Skin epidermis (tissue), 12 donors: ENCODE measurements around the gene NR6A1.

Experiments used
- H3K27ac ChIP-seq, 21 experiments: fragments of 200-600 bp; sonication (generic) in 11 of 21; one replicate each; pipeline ENCODE4 v1.5.0; 2020; ENCODE audit warnings: mild to moderate bottlenecking in 3 of 21, inconsistent platforms in 2 of 21, moderate library complexity in 2 of 21
- H3K4me3 ChIP-seq, 7 experiments: fragments of 200-600 bp; sonication (generic) in 2 of 7; one replicate each; pipeline ENCODE4 v1.5.0; 2020; ENCODE audit warnings: inconsistent platforms in 2 of 7, mild to moderate bottlenecking in 2 of 7, moderate library complexity in 1 of 7

NR6A1 gene

DNA sequence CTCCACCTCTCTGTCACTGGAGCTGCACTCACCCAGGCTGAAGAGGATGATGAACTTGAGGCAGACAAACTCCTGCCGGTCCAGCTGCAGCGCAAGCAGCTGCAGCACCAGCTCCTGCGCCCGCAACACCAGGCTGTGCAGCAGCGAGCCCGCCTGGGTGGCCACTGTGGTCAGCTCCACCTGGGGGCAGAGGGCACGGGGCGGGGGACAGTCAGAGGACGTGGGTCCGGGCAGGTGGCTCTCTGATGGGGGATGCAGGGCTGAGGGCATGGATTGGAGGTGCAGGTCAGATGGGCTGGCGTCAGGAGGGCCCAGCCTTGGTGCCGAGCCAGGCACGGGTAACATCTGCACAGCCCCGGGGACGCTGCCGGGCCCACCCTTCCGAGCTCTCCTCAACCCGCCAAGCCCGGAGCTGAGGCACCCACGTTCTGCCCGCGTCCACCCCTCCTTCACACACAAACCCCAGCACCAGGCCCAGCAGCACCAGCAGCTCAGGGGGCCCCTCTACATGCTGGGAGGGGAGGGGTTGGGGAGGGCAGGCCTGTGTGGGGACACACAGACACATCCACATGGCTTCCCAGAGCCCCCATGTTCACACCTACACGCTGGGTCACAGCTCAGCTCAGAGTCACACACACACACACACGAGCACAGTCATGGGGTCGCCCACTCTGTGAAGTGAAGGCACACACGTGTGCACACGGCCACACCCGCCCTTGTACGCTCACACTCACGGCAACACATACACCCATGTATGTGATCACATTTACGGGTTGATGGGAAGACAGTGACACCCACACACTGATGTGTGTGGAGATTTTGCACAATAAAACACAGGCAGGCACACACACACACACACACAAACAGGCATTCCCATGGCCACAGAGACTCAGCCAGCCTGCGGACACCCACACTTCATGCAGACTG, 279.8 kb downstream of the NR6A1 start:
- H3K4me3 ChIP-seq: no peak overlapping the region
- no peak overlapping the region for H3K27ac ChIP-seq

DNA sequence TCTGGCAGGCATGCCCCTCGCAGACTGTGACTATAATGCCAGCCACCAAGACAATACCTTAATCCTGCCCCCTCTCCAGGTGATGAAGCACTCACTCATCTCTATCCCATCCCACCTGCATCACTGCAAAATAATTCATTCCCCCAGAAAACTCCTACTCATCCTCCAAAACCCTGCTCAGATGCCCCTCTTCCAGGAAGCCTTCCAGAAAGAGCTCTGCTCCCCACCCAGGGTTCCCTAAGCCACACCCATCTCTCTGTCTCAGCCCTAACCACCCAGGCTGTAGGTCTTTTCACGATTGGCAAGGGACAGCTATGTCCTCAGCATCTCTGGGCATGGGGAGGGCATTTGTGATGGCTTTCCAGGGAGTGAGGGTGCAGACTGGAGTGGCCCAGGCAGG, 281.1 kb downstream of the NR6A1 start:
- no peak overlapping the region for H3K27ac ChIP-seq
- no peak overlapping the region for H3K4me3 ChIP-seq

DNA sequence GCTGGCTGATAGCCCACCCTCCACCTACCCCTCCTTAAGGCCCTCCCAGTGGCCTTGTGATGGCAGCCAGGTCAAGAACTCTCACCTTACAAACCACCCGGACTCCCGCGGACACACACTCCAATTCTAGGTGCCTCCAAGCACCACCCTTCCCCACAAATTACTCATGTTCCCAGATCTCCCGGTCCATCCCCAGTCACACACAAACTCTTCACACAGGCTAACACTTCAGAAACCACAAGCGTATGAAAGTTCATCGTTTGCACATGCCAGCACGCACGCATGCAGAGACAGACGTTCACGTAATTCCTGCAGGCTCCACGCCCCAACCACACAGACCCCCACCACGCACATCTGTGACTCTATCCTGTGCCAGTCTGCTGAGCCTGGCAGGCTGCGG, 281.9 kb downstream of the NR6A1 start:
- Histone ChIP-seq H3K4me3 (no peak overlapping the region), H3K27ac (no peak overlapping the region)

DNA sequence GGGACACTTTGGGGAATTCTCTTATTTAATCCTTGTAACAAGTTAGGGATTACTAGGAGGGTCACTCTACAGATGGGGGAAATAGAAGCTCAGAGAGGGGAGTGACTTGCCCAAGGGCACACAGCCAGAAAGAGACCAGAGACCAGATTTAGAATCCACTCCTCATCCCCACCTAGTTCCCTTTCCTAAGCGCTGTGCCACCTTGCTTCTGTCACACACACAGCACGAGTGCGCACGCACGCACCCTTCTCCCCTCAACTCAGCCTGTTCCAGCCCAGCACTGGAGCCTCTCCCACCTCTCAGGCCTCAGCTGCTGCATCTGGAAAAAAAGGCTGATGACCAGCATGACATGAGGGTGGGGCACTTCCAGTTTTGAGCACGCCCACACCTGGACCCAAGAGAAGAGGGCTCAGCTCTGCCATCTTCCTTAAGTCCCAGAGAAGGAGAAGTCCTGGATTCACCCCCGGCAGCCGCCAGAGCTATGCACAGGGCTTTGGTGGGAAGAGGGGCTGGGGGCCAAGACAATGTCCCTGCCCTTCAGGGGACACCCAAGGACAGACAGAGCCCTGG, 282.4 kb downstream of the NR6A1 start:
- H3K4me3 ChIP-seq: no peak overlapping the region
- H3K27ac ChIP-seq: no peak overlapping the region

DNA sequence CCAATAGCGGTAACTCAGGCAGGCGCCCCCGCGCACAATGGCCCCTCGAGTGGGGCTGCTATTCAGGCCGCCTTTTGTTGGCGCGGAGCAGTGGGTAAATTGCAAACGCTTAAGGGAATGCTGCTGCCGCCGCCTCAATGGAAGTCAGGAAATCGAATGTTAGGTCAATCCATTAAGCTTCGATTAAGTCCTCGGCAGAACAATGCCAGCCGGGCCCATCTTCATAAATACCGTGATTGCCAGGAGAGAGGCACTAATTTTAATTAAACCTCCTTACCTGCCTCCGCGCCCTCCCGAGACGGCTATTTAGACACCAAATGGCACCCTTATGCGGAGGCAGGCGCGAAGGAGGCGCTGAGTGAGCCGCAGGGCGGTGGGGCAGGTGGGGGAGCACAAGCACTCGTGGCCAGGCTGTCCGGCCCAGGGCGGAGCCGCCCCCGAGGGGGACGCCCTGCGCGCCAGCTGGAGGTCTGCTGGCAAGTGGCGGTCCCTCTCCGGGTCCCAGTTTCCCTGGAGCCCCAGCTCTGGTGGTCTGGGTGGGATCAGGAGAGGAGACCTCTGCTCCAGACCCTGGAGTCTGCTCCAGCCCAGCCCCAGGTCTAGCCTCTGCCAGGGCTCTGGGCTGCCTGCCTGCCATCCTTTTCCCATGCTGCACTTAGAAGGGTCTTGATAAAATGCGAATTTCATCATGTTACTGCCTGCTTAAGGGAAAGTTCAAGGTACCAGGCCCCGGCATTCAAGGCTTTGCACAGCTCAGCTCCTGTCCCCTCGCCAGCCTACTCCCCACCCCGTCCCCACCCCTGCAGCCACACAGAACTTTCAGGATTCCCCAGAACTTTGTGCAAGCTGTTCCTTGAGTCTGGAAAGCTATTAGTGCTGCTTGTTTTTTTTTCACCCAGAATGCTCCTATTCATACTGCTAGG, 283.6 kb downstream of the NR6A1 start:
- no peak overlapping the region for H3K4me3 ChIP-seq
- H3K27ac ChIP-seq: no peak overlapping the region

DNA sequence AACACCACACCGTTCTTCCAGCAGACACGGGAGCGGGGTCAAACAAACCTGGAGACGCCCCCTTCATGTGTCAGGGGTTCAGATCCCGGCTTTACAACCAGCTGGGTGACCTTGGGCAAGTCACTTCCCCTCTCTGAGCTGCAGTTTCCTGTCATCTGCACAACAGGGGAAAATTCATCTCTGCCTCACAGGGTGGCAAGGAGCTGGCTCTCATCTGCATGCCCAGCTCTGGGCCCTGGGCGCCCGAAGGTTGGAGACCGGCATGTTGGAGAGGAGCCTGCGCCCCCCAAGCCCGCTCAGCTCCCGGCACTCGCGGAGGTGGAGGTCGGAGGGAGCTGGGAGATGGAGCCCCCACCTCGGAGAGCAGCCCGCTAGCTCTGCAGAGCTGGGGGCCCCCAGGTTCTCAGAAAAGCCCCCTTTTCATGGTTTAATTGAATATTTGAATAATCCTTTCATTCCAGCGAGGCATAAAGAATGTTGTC, 284.3 kb downstream of the NR6A1 start:
- H3K4me3 ChIP-seq: no peak overlapping the region
- no peak overlapping the region for H3K27ac ChIP-seq

DNA sequence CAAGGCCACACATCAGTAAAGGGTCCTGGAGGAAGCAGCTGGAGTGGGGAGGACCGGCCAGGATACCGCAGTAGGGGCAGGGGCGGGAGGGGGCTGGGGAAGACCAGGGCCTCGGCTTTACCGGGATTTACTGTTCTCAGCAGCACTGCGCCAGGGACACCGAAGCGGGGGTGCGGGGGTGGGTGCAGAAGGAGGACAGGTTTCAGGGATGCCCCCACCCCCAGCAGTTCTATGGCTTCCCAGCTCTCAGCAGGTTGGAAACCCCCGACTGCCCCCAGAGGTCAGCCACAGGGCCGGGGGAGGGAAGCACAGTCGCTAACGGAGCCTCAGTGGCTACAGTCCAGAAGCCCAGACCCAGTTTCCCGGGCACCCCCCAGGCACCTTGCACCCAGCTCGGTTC, 285.2 kb downstream of the NR6A1 start:
- no peak overlapping the region for H3K4me3 ChIP-seq
- H3K27ac ChIP-seq: no peak overlapping the region

DNA sequence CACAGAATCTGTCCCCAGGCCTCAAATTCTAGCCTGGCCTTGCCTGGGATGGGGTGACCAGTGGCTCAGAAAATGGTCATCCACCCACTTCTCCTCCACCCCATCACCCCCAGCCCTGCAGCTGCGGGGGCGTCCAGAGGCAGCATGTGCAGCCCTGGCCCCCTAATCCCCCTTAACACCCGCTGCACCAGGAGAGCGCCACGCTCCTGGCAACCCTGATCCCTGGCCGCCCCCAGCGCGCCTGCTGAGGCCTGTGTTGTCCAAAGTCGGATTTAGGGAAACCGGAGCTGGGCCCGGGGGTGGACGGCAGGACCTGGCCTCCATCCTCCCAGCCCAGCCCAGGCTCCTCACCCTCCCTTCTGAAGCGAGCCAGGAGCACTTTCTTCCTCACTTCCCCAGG, 285.9 kb downstream of the NR6A1 start:
- Histone ChIP-seq H3K27ac (no peak overlapping the region), H3K4me3 (no peak overlapping the region)

DNA sequence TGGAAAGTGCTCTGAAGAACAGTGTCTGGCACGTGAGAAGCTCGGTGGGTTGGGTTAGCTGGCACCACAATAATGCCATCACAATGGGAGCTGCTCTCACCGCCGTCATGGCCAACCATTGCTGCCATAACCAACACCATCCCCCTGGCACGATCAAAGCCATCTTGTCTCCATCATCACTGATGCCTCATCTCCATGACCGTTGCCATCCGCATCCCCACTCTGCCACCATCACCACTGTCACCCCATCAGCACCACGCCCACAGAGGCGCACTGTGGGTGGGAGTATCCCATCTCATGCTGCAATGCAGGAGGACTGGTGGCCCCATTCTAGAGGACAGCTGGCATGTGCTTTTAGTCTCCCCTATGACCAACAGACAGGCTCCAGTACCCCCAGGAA, 287.6 kb downstream of the NR6A1 start:
- Histone ChIP-seq H3K4me3 (no peak overlapping the region), H3K27ac (no peak overlapping the region)

DNA sequence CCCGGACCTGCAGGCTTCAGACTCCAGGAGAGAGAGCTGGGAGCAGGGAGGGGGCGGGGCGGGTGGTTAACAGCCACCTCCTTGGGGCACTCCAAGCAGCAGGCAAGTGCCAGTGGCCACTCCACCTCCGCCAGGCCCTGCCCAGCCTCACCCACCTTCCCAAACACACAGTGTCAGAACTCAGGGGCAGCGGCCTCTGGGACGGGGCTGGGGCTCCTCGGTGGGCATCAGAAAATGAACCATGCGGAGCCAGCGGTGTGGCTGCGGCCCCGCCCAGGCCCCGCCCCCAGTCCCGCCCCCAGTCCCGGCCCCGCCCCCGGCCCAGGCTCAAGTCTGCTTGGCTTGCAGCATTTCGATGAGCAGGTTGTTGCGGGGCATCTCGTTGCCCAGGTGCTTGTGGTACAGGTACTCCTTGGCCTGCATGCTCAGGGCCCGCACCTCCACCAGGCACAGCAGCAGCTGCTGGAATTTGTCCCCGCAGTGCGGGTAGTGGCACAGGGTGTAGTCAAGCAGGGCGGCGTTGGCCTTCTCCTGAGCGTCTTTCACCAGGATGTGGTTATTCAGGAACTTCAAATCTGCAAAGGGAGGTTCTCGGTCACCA, 288.6 kb downstream of the NR6A1 start:
- Histone ChIP-seq H3K4me3 (no peak overlapping the region), H3K27ac (no peak overlapping the region)

DNA sequence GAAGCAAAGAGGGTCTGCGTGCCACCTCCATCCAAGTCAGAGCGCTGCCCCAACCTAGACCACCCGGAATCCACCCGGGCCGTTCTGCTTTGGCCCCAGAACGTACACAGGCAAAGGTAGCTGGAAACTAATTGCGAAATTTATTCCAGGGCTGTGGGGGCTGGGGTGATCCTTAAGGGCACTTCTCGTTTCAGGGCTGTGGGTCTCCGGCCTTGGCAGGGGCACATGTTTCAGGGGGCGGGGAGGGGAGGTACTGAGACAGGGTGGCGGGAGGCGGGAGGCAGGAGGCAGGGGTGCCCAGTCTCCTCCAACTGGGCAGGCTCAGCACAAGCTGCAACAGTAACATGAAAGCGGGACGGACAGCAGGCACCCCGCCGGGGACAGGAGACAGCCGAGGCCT, 290.0 kb downstream of the NR6A1 start:
- Histone ChIP-seq H3K27ac (no peak overlapping the region), H3K4me3 (no peak overlapping the region)

DNA sequence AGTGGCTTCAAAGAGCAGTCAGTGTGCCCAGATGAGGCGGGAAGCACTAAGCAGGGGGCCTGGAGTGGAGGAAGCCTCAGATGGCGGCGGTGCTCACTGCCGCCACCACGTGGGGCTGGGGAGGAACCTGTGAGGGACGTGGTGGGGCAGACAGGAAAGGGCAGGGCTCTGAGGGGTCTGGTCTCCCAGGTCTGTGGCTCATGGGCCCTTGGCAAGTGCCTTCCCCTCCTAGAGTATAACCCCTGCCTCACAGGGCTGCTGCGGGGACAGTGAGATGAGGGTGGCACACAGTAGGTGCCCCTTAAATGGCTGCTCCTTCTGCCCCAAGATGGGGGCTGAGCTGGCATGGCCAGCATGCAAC, 290.5 kb downstream of the NR6A1 start:
- Histone ChIP-seq H3K4me3 (no peak overlapping the region), H3K27ac (no peak overlapping the region)

DNA sequence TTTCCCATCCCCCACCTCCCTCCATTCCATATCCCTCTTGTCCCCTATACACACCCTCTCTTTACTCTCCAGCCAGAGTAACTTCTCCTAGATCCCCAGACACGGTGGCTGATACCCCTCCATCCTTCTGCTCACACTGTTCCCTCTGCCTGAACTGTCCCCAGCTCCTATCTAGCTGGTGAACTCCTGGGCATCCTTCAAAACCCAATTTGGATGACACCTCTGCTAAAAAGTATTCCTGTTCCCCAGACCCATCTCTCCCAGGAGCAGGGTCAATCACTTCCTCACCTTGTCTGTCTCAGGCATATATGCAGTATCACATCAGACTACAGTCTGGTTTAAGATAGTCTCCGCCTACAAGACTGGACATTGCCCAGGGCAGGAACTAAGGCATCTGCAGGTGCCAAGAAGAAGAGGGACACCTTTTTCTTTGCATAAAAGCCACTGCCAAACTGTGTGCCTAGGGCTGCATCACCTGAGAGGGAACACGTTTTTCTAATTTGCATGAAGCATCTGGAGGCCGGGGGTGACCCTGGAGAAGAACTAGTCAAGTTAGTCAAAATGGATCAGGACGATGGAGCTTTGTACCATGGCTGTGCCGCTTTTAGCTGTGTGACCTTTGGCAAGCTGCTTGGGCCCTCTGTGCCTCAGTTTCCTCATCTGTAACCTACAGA, 291.0 kb downstream of the NR6A1 start:
- H3K27ac ChIP-seq: no peak overlapping the region

DNA sequence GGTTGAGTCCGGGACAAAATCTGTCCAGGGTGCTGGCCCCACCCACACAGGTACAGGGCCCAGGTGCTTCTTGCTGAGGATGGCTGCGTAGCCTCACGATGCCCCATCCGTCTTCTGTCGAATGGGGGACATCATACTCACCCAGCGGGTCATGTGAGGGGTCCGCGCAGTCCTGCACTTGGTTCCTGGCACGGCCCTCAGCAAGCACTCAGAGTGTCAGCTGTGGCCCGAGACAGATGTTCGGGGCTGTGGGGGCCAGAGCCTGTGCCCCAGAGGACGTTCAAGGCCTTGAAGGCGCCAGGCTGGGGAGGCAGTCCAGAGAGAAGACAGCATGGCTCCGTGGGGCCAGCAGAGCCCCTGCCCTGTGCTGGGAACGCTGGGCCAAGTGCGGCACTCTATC, 291.7 kb downstream of the NR6A1 start:
- no peak overlapping the region for H3K4me3 ChIP-seq
- no peak overlapping the region for H3K27ac ChIP-seq

More for the DNA sequence above, 291.0 kb downstream of the NR6A1 start:
- no peak overlapping the region for H3K4me3 ChIP-seq

DNA sequence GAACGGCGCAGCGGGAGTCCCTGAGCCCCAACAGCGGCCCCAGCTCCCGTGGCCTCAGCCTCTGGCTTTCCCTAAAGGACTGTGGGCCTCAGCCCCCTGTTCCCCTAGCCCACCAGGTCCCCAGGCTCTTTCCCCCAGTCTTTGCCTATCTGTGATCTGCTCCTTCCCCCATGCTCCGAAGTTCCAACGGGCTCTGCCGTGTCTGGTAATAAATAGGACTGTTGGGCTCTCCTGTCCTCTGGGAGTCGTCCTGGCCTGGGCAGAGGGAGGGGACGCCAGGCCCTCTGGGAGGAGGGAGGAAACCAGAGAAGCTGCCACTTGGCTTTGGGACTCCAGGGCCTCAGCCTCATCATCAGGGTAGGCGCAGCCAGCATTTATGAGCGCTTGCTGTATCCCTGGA, 292.8 kb downstream of the NR6A1 start:
- no peak overlapping the region for H3K27ac ChIP-seq
- no peak overlapping the region for H3K4me3 ChIP-seq

DNA sequence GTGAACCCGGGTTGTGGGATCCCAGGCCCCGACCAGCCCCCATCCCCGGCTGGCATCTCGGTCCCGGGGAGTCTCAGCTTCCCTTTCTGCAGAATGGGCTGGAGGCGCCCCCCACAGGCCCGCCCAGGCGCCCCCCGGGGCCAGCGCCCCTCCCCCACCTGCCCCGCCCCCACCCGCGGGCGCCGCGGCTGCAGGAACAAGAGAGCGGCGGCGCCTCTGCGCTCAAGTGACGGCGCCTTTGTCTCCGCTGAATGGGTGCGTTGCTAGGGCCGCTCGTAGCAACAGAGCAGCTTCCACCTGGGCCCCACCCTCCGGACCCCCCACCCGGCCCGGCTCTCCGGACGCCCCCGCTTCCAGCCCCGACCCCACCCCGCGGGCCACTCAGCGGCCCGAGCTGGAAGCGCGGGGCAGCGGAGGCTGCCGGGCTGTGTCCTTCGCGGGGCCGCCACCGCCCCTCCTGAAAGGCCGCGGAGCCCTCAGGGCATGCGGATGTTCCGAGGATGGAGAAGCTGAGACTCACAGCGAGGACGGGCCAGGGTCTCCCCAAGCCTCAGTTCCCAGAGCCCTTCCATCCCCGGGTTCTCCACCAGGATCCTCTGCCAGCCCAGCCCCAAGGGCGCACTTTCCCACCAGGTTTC, 293.3 kb downstream of the NR6A1 start:
- H3K4me3 ChIP-seq: peak overlapping the region in 2 of 7 experiments; percentile 3 to 9
- no peak overlapping the region for H3K27ac ChIP-seq

DNA sequence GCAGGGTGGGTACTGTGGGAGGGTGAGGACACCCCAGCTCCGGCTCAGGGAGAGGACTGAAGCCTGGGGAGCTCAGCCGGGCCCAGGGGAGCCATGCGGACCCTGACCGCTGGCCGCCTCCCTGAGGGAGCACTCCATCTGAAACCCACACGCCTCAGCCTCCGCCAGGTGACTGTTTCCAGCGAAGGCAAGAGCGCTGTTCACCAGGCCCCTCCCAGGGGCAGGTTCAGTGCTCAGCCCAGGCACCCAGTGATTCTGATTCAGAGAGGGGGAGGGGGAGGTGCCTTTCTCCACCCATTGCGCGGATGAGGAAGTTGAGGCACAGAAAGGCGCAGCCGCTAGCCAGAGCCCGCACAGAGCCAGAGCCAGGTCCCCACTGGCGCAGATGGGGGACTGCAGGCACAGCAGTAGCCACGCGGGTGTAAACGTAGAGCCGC, 293.9 kb downstream of the NR6A1 start:
- no peak overlapping the region for H3K27ac ChIP-seq
- H3K4me3 ChIP-seq: peak overlapping the region in 2 of 7 experiments; percentile 3 to 9

DNA sequence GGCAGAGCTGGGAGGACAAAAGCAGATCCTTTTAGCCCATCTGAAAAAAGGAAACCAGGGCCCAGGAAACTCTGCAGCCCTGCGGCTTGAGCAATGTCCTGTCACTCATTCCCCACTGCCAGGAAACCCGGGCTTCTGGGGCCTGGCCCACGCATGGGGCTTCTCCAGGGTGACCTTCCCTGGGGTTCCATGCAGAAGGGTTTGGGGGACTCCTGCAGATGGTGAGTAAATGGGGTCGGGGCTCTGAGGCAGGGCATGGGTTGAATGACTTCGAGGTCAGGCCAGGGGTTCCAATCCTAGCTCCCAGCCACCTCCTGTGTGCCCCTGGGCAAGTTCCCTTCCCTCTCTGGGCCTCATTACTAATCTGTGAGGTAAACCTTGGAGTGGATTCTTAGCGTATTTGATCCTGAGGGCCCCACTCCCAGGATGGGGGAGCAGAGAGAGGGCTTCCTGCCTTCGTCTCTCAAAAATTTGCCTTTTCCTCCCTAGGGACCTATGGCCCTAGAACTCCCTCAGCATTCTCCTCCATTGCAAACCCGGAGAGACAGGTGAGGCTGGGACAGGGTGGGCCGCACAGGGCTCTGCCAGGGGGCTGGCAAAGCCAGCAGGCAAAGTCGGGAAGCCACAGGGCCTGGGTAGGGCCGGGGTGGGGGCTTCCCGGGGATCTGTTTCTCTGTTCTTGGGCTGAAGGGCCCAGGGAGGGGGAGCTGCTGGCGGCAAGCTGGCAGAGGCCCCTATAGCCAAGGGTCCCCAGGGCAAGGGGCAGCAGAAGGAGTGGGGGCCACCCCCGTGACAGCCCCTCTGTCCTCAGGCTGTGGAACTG, 295.0 kb downstream of the NR6A1 start:
- H3K27ac ChIP-seq: no peak overlapping the region
- no peak overlapping the region for H3K4me3 ChIP-seq
